AG04449 (cell line): ENCODE measurements around the gene EXOSC2.

Source experiments
- CTCF ChIA-PET: fragments of 350-600 bp; formaldehyde crosslinking; extraction: SDS; loops from one replicate; lab custom pipeline; 2021; ENCODE audit warnings: antibody characterized with exemption; lab: Yijun Ruan, JAX
- POLR2A ChIA-PET: fragments of 400-600, 350-600 bp; formaldehyde crosslinking; extraction: SDS; loops from one replicate; lab custom pipeline; 2020; ENCODE audit warnings: antibody characterized with exemption, inconsistent platforms; lab: Yijun Ruan, JAX
- DNase-seq: peaks from one replicate; pipeline ENCODE4 v3.0.0-alpha.2; 2010; ENCODE audit warnings: low read depth, low spot score
- H3K4me3 ChIP-seq: 2 replicates; pipeline ENCODE4 v1.5.1; 2011; ENCODE audit warnings: low read depth, mild to moderate bottlenecking, control low read depth, low read length
- TF ChIP-seq, protein P1 (sequence below): IDR thresholded peaks from one replicate; pipeline ENCODE4 v1.5.1; 2011; ENCODE audit warnings: mild to moderate bottlenecking, moderate library complexity, low read length, control low read depth, inconsistent platforms; ENCODE audit not compliant: insufficient read depth; ENCODE audit errors: missing control alignments

Gene EXOSC2

DNA sequence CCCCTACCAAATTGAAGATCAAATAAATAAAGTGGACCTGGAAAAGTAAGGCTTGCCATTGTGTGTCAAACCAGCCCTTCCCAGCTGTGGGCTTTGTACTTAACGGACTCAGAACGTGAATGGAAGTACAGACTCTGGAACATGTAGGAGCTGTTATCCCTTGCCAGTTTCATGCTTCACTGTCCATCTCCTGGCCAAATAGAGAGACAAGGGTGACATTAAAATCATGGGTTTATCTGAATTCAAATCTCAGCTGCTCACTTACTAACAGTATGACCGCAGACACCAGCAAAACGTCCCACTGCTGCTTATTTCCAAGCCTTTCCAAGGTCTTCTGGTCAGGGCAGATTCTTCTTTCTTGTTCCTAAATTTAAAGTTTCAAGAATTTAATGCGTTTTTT is 52.2 kb downstream of the EXOSC2 start:
- no peak for DNase-seq
- ChIA-PET POLR2A (no interaction called here), CTCF (no interaction called here)
- TF ChIP-seq, protein P1, sequence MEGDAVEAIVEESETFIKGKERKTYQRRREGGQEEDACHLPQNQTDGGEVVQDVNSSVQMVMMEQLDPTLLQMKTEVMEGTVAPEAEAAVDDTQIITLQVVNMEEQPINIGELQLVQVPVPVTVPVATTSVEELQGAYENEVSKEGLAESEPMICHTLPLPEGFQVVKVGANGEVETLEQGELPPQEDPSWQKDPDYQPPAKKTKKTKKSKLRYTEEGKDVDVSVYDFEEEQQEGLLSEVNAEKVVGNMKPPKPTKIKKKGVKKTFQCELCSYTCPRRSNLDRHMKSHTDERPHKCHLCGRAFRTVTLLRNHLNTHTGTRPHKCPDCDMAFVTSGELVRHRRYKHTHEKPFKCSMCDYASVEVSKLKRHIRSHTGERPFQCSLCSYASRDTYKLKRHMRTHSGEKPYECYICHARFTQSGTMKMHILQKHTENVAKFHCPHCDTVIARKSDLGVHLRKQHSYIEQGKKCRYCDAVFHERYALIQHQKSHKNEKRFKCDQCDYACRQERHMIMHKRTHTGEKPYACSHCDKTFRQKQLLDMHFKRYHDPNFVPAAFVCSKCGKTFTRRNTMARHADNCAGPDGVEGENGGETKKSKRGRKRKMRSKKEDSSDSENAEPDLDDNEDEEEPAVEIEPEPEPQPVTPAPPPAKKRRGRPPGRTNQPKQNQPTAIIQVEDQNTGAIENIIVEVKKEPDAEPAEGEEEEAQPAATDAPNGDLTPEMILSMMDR: no peak
- no peak overlapping the region for H3K4me3 ChIP-seq

DNA sequence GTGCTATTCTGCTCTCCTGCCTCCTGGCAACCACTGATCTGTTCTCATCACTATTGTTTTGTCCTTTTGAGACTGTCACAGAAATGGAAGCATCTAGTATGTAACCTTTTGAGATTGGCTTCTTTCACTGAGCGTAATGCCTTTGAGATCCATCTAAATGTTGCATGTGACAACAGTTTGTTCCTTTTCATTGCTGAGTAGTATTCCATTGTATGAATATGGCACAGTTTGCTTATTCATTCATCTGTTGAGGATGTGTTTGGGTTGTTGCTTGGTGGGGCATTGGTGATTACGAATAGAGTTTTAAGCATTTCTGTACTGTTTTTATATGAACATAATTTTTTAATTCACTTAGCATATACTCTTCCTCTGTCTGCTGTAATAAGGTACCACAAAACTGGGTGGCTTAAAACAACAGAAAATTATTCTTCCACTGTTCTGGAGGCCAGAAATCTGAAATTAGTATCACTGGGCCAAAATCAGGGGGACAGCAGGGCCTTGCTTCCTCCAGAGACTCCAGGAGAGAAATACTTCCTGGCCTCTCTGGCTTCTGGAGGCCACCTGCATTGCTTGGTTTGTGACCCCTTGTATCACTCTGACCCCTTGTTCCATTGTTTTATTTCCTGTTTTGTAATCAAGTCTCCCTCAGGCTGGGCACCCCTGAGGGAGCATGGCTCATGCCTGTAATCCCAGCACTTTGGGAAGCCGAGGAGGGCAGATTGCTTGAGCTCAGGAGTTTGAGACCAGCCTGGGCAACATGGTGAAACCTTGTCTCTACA is 53.0 kb downstream of the EXOSC2 start:
- H3K4me3 ChIP-seq: no peak overlapping the region
- DNase-seq: no peak
- ChIA-PET CTCF (no interaction called here), POLR2A (no interaction called here)
- TF ChIP-seq, protein P1: no peak

DNA sequence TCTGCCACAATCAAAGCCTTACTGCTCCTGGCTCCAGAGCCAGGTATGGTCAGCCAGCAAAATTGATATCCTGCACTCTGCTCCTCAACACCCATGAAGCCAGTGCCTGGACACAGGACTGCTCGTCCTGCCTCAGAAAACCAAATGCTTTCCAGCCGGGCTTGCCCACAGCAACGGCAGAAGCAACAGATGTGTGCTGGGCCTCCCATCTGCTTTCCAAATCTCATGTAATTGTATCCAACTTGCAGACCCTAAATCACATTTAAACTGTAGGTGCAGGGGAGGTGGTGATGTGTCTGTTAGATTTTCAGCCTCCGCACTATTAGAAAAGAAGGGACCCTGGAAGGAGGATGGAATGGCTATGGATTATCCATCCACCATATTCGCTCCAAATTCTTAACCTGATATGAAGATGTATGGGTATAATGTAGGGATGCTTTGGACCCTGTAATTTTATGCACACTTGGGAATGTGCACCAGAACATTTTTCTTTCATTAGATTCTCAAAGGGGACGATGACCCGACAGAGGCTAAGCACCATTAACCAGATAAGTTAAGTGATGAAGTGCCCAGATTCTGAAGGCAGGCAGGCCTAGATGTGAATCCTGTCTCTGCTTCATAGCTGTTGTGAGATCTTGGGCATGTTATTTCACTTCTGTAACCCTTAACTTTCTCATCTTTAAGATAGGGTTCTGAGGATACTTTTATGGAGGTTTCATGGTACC is 58.2 kb downstream of the EXOSC2 start:
- ChIA-PET POLR2A (no interaction called here), CTCF (interaction anchor here (1.1 to 1.8 kb wide), 4 partner anchors 10 to 114 kb away, joined by 4 to 6 read pairs (median 4); no protein-coding TSS in a partner anchor)
- DNase-seq: no peak
- no peak overlapping the region for H3K4me3 ChIP-seq
- TF ChIP-seq, protein P1: no peak
